HG03039 (cell line): ENCODE measurements around the gene SMYD3.
"Not testable (repeated sequence)": the region's sequence is repeated elsewhere in the genome, so short reads cannot be mapped to it uniquely, and the experiment has no call there.

Source experiments
- ATAC-seq: cut with Tn5 transposase; IDR thresholded peaks from one replicate; pipeline ENCODE4 v1.9.1; 2021; ENCODE audit warnings: mild to moderate bottlenecking, moderate library complexity; ENCODE audit not compliant: unreplicated experiment

SMYD3 gene

GRCh38 chr1:246080031-246080430 is 427.0 kb downstream of the SMYD3 start:
- ATAC-seq = no peak

- ATAC-seq = no peak
Measured at GRCh38 chr1:246078888-246079252, 428.2 kb downstream of the SMYD3 start.

DNA sequence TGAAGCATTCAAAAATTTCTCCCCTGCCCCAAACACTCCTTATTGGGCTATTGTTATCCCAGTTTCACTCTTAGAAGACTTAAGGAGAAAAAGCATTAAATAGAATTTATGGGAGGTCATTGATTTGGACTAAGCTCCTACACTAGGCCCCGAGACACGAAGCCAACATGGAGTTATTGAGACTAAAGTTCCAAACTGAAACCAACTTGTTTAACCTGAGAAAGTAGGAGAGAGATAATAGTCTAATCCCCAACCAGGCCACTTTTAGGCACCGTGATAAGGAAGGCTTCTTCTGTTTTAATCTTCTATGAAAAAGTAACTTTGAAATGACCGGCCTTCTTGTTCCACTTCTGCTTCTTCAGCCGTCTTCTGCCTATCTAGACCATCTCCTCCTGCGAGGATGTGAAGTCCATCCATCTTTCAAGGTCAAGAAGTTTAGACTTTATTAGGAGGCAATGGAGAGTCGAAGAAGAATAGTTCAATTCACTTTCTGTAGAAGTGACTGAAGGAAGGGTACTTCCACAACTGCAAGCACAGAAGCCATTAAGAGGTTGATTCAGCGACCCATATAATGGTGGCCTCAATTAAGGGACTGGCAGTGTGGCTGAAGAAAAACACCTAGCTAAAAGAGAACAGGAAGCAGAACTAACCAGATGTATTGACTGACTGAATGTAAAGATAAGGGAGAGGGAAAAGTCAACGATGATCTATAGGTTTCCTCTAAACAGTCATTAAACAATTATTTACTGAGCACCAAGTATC is 428.8 kb downstream of the SMYD3 start:
- ATAC-seq = no peak

DNA sequence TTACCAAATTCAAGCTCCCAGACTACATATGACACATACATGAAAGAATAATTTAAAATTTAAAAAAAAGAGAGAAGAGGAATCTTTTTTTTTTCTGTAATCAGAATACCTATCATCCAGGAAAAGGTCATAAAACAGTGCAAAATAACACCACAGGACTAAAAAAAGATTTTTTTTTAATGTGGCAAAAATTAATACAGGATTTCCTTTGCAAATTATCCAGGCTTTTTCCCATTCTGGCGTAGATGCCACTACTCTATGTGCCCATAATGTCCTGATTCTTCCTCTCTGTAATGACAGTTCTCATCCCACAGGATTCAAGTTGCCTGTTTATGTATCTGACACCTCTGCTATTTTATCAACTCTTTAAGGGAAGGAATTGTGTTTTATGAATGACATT is 429.6 kb downstream of the SMYD3 start:
- no peak for ATAC-seq

- ATAC-seq = no peak
Measured at GRCh38 chr1:246074421-246074820, 432.7 kb downstream of the SMYD3 start.

DNA sequence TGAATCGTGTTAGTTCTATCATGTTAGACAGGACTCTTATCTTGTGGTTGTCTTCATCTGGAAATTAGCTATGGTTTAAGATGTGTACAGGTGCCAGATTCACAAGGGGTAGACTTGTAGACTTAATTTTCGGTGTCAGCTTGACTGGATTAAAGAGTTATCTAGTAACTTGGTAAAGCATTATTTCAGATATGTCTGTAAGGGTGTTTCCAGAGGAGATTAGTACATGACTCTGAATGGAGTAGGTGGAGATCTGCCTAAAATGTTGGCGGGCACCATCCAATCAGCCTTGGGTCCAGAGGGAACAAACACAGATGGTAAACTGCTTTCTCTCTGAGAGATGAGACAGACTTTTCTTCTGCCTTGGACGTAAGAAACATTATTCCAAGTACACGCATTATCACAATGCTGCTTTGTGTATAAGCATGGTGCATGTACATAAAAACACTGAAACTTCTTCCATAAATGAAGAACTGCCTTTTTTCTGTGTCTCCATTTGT is 434.6 kb downstream of the SMYD3 start:
- no peak for ATAC-seq

DNA sequence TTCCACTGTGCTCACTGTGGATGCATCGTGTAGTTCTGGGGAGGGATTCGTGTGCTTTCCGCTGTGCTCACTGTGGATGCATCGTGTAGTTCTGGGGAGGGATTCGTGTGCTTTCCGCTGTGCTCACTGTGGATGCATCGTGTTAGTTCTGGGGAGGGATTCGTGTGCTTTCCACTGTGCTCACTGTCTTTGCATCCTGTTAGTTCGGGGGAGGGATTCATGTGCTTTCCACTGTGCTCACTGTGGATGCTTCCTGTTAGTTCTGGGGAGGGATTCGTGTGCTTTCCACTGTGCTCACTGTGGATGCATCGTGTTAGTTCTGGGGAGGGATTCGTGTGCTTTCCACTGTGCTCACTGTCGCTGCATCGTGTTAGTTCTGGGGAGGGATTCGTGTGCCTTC is 435.1 kb downstream of the SMYD3 start:
- ATAC-seq = not testable (repeated sequence)

DNA sequence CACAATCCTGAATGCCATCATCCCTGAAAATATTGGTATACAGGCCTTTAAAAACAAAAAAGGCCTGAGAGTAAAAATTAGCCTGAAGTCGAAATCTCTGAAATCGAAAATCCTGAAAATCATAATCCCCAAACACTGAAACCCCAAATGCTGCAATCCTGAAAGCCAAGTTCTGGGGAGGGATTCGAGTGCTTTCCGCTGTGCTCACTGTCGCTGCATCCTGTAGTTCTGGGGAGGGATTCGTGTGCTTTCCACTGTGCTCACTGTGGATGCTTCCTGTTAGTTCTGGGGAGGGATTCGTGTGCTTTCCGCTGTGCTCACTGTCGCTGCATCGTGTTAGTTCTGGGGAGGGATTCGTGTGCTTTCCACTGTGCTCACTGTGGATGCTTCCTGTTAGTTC is 435.5 kb downstream of the SMYD3 start:
- ATAC-seq = not testable (repeated sequence)

GRCh38 chr1:246069581-246069980 is 437.5 kb downstream of the SMYD3 start:
- ATAC-seq = no peak

DNA sequence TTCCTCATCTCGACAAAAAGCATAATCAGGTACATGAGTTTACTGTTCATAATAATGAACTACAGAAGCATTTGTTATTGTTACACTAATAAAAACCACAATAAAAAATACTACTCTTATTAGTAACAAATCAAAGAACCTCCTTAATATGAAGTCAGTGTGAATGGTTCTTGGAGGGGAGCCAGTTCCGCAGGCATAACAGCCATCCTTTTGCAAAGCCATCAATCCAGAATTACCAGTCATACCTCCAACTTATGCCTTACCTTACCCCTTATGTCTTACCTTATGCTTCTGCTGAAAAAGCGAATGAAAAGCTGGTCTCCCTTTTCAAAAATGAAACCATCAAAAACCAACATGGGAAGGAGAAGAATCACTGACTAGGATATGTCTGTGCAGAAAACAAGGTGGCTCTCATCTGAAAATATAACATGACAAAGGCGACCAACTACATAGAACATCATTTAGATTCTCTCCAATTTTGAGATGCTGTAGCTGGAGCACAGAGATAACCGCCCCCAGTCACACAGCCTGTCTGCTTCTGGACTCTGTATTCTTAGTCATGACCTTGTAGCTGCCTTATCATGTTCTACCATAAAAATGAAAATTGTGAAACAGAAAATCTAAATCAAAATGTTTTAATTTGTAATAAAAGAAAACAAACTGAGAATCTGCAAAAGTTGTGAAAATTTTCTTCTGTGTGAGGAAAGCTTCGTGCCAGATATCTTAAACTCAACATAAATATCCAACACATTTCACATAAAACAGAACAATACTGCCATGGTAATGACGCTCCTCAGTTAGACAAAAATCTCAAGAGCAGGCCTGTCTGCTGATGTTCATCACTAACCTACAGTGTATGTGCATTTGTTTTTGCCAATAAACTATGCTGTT is 438.2 kb downstream of the SMYD3 start:
- no peak for ATAC-seq

DNA sequence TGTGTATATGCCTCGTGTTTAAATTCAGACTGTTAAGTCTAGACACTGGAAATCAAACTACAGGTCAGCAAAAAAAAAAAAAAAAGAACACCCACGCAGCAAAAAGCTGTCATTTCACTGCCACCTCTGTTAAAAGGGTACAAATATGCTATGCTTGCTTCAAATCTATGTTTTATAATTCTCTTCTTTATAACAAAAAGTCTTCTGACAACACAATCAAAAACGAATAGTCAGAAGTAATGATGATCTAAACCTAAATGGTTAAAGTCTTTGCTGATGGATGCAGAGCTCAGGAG is 438.9 kb downstream of the SMYD3 start:
- ATAC-seq = no peak

DNA sequence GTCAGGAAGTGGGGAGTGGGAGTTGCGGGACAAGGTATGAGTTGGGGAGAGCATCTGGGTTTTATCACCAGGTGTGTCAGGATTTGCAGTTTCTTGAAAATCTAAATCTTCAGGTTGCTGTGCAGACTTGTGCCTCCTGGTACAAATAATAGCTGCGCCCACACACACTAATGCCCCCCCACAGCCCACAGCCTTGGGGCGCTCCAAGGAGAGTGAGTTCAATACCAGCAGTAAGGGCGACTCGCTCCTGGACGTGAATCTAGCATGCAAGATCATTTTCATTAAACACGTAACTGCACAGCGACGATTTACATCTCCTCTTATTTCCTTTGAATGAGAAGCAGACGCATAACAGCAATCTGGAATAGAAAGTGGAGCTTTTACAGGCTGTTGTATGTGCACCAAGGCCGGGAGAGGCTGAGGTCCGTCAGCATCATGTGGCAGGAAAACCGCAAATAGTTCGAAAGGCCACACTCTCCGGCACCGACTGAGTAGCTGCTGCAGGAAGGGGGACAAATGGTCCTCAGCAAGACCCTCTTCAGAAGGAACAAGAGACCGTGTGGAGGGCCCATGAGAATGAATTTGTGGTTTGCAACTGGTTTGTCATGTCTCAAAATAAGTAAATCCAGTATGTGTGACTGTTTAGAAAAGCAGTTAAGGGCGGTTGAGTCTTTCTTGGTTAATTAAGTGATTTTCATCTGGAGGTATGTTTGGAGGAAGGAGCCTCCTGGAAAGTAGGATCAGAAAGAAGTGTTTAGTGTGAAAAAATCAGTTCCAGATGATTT is 439.5 kb downstream of the SMYD3 start:
- ATAC-seq = no peak

DNA sequence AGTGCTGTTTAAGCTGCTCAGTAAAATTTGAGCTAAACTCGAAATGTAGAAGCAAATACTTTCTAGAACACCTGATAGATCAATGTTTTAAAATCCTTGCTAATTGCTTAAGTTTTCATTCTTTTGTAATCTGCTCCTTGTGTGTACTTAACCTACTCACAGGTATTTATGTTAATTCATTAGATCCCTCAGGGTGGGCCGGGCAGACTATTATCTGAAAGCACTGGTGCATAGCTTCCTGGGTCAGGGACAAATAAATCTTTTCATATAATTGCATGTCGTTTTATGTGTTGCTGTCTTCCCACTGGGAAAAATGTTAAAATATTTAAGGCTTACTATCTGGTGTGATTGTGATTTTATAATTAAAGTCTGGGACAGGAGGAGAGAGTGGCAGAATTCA is 440.5 kb downstream of the SMYD3 start:
- no peak for ATAC-seq

GRCh38 chr1:246065592-246065991 is 441.5 kb downstream of the SMYD3 start:
- no peak for ATAC-seq

DNA sequence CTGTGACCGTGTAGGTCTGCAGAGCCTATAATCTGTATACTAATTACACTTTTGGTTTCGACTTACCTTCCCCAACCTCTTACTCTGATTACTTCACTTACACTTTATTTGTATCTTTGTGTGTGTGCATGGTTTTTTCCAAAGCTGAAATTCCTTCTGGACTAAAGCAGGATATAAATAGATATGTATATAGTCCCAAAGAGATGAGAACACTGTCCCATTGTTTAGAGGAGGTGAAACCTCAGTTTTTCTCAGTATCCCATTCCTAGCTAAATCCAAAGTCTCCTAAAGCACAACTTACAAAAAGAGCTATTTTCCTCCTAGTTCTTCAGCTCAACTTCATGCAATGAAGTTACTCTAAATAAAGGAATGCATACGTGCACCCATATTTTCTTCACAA is 442.2 kb downstream of the SMYD3 start:
- ATAC-seq = no peak

DNA sequence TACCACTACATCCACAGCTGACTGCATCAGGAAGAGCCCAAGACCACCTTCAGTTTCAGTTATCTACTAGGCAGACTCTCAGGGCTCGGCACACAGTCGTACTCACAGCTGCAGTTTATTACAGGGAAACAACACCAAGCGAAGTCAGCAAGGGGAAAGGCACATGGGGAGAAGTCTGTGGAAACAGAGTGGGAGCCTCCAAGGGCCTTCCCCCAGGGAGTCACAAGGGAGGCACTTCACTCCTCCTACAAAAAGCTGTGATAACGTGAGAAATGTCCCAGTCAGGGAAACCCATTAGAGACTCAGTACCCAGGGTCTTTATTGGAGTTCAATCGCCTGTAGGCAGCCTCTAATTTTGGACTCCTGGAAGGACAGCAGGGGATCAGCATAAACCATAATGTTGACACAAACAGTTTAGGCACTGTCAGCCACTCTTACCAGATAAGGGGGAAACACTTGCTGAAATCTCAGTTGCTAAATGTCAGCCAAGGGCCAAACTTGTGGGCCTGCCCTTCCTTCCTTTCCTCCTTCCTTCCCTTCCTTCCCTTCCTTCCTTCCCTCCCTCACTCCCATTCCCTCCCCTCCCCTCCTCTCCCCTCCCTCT is 444.0 kb downstream of the SMYD3 start:
- no peak for ATAC-seq

DNA sequence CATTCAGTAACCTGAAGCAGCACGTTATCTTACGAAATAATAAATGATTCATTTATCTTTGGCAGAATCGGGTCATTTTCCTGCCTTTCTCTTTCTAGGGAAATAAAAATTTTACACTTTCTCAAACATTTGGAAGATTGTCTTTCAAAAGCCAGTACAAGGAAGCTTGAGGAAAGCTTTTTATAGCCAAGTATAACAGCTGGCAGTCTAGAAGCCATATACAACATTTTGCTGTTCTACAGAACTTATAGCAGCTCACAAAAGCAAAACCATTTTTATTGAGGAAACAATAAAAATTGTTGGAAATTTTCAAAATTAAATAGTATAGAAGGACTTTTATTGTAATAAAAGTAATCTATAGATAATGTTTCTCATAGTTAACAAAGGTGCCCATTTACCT is 448.6 kb downstream of the SMYD3 start:
- ATAC-seq = no peak

GRCh38 chr1:246052603-246053002 is 454.5 kb downstream of the SMYD3 start:
- ATAC-seq = no peak

DNA sequence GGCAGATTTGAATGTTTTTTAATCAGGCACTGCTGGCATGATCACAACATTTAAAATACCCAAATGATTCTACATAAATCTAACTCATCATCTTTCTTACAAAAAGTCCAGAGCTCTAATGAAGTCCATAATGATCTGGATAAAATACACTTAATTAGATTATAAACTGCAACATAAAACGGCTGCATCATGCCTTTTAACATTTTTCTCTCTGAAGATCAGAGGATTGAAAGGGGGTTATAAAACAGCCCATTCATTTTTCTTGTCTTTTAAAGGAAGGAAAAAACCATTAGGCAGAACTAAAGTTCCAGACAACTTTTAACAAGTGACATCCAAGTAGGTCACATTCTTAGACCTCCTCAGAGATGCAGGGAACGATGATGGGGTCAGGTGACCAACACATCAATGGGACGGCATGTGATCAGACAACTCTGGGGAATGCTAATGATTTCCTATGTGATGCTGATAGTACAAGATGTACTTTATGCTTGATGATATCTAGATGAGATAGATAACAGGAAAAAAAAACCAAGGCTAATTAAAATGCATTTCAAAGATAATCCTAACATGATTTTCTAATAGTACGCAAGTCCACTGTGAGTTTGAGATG is 455.1 kb downstream of the SMYD3 start:
- ATAC-seq = no peak

- ATAC-seq = no peak
Measured at GRCh38 chr1:246048693-246049092, 458.4 kb downstream of the SMYD3 start.

GRCh38 chr1:246043556-246043955 is 463.5 kb downstream of the SMYD3 start:
- ATAC-seq = no peak
